ENCODE data around the gene CTNNA3.

Gene CTNNA3

DNA sequence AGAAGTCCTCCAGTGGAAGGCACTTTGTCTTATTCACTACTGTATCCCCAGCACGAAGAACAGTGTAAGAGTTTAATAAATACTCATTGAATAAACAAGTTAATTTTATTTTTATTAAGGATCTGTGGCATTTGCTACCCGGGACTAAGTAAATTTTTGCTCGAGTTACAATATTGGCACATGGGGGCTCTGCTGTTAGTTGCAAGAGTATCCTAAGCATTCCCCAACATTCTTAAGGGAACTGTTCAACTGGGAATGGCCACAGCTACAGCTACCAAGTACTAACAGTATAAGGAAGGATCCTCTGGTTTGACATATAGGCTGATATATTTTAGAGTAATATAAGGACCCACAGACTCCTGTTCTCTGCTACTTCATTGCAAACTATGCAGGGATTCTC is 778.9 kb downstream of the CTNNA3 start:
- DNase-seq (ENCODE audit: insufficient read length, low spot score) = no peak
- no peak for FAIRE-seq

DNA sequence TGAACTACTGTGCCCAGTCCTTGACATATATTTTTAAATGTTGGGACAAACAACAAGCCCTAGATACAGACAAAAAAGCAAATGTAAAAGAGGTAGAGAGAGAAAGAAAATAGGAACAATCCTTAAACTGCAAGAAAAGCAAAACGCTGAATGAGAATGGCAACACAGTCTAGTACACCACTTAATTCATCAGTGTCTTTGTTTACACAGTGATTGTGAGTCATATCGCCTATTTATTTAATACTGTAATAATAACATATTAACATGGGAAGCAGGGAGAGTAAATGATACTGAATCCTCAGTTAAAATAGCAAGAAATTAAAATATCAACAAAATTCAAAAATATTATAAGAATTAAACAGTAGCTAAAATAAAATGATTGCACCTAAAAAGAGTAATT is 780.0 kb downstream of the CTNNA3 start:
- FAIRE-seq = no peak
- DNase-seq (ENCODE audit: insufficient read length, low spot score) = no peak

DNA sequence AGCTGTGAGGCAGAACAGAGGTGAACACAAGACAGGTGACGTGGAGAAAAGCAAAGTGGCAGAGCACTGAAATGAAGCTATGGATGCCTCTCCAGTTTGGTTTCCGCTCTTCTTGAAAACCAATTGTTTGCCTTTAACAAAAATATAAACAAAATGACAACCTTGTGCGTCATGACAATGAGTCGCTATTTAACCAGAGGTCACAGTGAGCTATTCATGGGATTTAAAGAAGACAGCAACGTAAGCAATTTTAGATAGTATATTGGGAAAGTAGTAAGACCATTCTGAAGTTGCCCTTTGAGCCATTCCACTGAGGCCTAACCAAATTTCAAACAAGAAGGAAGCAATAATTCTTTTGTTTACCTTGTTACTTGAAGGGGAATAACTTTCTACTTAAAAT is 785.3 kb downstream of the CTNNA3 start:
- FAIRE-seq (no peak), DNase-seq (ENCODE audit: insufficient read length, low spot score) (no peak)

DNA sequence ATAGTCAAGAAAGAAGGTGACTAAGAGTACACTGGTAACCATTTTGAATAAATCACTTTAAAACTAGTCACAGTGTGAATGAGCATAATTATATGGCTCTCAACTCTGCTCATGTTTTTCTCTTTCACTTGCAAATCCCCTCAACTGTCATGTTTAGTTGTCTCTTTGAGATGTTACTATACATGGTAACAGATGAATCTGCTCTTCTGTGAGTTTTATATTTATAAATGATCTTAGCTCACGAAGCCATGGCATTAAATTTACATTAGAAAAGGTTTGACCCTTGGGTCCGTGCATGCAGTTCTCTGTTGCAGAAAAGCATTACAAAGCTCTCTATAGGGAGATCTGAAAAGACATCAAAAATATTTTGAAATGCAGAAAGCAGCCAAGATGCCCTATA is 803.1 kb downstream of the CTNNA3 start:
- FAIRE-seq = no peak
- no peak for DNase-seq (ENCODE audit: insufficient read length, low spot score)

DNA sequence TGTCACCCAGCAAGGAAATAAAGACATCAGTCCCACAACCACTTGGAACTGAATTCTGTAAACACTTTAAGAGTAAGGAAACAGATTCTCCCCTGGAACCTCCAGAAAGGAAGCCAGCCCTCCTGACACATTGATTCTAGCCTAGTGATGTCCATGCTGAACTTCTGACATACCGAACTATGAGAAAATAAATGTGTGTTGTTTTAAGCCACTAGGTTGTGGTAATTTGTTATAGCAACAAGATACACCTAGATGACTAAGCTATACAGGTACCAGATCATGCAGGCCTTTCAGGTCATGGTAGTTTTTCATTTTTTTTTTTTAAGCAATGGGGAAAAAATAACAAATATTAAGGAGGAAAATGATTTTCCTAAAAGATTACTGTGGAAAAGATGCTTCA is 807.8 kb downstream of the CTNNA3 start:
- DNase-seq (ENCODE audit: insufficient read length, low spot score) = no peak
- FAIRE-seq = no peak

DNA sequence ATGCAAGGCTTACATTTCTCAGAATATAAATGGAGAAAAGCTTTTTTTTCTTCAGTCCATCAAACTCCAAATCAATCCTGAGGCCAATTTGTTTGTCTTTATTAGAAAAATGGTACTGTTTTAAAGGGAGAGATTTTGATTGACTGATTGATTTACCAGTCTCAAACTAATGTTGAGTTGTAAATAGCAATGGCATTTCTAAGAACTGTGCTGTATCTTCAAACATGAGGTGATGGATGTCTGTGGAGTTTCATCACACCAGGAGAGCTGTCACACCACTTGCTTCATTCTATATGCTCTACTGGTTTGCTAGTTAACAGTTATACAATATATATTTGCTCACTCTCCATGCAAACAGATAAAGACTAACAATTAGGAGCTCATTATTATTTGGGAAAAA is 809.1 kb downstream of the CTNNA3 start:
- DNase-seq (ENCODE audit: insufficient read length, low spot score) (no peak), FAIRE-seq (no peak)

DNA sequence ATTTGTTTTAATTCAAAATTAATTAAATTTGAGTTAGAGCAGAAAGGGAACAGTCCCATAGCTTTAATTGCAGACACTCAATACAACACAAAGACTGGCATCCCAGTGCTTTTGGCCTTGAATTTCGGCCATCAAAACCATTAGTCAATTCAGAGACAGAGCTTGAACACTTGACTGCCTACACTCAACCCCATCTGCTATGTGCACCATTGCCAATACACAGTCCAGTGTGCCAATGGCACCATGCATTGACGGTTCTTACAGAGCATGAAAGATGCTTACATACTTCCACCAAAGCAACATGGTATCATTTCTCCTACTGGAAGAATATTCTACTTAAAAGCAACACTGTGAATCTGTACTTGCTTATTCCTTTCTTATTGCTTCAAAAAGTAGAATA is 813.7 kb downstream of the CTNNA3 start:
- DNase-seq (ENCODE audit: insufficient read length, low spot score) = no peak
- no peak for FAIRE-seq

DNA sequence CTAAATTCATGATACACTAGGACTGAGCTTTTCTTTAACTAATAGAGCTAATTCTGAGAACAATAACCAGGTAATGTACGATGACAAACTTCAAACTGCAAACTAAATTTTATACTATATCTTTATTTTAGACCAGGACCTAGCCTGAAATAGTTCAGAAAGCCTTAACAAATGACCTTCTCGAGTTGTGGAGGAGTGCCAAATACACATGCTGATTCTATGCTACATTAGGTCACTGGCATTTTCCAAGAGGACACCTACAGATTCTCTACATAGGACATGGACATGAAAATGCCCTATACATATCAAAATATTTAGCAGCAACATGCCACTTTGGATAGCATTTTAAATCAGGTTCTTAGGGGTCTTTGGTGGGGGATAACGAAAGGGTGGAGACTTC is 814.2 kb downstream of the CTNNA3 start:
- no peak for DNase-seq (ENCODE audit: insufficient read length, low spot score)
- no peak for FAIRE-seq

DNA sequence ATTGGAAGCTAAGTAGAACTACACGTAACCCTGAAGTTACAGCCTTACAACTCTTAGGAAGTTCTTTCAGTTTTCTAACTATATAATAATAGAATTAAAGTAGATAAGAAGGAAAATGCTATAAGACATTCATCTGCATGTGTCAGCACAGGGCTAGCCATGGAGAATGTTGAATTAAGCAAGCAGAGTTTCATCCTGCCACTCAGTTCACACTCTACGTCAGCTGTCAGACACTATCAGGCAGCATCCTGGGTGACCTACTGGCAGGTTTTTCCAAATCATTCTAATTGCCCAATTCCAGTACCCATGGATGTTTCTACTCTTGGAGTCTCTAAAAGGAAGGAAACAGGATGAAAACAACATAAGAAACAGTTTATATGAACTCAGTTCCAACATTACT is 815.2 kb downstream of the CTNNA3 start:
- DNase-seq (ENCODE audit: insufficient read length, low spot score) (no peak), FAIRE-seq (no peak)

DNA sequence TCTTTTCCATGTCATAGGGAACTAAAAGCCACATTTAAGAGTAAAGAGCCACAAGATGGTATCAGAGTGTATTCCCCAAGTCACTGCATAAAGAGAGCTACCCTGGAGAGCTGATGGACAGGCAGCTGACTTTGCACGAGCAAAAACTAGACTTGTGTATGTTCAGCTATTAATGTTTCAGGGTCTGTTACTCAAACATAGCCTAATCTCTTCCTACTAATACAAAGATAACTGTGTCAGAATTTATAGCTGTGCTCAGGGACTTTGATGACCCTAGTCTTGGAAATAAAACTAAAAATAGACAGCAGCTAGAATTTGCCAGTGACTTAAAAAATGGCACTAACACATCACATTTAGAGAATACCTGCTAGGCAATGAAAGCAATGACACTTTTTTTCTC is 815.7 kb downstream of the CTNNA3 start:
- FAIRE-seq (no peak), DNase-seq (ENCODE audit: insufficient read length, low spot score) (no peak)

DNA sequence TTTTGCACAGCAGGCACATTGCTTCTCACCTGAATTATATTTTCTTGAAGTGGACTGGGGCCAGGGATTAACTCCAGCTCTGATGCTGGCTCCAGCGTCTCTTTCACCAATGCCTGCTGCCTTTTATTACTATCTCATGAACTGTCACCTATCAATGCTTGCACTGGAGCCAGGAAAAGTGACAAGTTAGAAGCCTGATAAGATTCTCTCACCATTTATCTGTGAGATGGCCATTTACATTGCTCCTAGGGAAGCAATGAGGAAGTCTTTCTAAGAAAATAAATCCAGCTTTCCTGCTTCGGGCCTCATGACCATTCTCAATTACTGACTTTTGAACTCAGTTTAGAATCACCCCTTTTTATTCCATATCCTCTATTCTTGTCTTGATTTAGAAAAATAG is 818.6 kb downstream of the CTNNA3 start:
- no peak for FAIRE-seq
- DNase-seq (ENCODE audit: insufficient read length, low spot score) = no peak

DNA sequence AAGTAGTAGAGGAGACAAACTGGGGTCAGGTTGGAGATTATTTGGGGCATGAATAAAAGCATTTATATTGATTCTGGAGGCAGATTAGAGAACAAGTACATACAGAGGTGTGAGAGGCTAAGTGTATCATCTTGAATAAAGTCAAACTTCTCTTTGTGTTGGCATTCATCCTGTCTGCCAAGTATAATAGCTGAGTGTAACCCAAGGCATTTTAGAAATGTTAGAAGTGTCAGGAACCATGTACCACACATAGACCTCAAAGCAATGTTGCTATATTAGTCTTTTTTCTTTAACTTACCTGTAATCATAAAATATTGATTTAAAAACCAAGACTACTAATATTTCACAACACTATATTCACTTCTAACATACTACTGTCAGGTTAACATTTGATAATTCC is 826.4 kb downstream of the CTNNA3 start:
- DNase-seq (ENCODE audit: insufficient read length, low spot score) (no peak), FAIRE-seq (no peak)

DNA sequence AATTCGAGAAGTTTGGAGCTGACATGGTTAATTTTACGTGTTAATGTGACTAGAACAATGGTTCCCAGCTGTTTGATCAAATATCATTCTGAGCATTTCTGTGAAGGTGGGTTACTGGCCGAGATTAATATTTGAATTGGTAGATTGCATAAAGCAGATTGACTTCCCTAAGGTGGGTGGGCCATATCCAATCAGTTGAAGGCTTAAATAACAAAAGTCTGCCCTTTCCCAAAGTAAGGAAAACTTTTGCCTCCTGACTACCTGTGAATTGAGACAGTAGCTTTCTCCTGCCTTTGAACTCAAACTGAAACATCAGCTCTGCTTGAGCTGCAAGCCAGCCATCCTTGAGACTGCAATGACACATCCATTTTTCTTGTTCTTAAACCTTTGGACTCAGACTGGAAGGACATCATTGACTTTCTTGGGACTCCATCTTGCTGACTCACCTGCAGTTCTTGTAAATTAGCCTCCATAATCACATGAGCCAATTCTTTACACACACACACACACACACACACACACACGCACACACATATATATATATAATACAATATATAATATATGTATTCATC is 833.2 kb downstream of the CTNNA3 start:
- no peak for FAIRE-seq
- DNase-seq (ENCODE audit: insufficient read length, low spot score) = no peak

DNA sequence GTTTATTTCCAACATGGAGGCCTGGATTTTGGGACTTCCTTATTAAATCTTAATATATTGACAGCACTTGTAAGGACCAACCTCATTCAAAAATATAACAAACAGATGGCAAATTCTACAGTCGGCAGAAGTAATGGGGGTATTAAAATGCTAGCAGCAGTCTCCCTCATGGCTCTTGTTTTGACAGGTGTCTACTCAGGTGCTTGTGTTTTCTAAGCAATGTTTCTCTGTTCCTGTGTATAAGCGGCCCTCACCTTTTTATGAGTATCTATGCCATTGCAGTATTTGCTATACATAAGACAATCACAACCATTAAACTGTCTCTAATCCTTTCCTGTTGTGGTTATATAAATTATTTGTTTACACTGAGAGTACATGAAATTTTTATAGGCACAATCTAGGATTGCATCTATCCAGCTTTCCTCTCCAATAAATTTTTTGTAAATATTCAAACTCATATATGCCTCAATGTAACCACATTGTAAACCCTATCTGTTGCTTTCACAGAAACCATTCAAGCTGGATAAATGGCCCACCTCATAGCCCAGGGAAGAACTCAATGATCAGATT is 835.5 kb downstream of the CTNNA3 start:
- FAIRE-seq = no peak
- DNase-seq (ENCODE audit: insufficient read length, low spot score) = no peak

DNA sequence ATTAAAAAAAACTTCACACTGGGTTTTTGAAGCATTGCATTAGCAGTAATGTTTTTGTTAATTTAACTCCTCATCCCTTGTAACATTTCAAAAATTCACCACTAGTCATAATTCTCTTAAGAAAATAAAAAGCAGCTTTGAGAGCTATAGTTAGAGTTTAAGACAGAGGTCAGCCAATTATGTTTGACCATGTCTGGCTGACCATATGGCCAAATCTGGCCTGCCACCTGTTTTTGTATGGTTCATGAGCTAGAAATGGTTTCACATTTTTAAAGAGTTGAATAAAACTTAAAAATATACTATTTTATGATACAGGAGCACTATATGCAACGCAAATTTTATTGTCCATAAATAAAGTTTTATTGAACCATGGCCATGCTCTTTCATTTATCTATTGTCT is 843.2 kb downstream of the CTNNA3 start:
- FAIRE-seq (no peak), DNase-seq (ENCODE audit: insufficient read length, low spot score) (no peak)

DNA sequence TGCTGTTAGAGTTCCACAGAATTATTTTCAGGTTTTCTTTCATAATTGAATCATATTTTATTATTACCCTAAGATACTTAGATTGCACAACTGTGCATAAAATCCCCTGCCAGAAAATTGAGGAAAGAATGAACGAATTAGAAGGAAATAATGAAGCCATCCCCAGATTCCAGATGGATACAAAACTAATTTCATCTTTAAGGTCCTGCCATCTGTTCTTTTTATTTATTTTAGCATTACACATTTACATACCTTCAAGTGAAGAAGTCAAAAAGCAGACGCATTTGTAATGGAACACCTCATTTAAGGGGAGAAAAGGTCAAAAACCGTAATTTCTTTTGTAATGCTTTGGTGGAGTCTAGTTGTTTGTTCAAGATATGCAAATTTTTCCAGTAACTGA is 847.1 kb downstream of the CTNNA3 start:
- no peak for FAIRE-seq
- no peak for DNase-seq (ENCODE audit: insufficient read length, low spot score)

DNA sequence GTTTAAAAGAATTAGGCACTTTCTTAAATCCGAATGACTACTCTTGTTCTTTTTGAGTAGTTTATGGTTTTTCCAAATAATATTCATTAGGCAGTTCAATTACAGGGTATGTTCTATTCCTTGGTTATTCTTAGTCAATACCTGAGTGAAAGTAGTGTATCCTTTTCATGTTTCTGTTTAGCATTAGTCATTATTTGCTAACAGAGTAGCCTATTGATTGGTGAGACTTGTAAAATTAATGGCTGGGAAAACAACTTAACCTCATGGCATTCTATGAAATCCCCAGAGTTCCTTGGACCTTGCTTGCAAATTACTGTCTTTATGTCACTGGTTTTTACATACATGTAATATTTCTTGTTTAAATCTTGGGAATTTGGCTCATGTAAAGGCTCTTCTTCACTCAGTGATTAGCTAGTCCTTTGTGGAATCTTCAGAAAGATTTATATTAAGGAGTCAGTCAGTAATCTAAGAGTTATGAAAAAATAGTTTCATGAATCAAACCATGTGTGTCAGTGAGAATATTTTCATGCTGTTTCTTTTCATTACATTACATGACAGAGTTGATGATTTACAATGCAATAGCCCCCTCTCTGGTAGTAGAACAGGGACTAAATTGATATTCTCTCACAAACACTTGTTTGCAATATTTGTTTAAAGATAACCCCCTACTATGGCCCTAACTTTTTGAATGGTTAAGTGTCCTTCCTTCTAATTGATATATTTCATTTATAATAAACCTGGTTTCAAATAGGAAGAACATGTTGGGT is 851.6 kb downstream of the CTNNA3 start:
- DNase-seq (ENCODE audit: insufficient read length, low spot score) (no peak), FAIRE-seq (no peak)

DNA sequence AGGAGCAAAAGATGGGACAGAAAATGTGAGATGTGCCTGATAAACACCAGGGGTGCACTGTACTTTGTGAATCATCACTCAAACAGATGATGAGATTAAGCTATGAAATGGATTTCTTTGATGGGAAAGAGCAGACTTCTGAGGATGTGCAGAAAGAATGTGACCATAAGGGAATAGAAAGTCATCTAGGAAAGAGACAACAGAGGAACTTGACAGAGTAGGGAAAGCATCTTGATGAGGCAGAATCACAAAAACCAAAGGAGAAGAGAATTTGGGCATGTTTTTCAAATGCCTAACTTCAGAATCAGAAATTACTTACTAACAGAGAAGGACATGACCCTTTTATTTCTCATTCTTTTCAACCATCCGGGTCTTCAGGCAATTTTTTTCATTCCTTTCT is 852.6 kb downstream of the CTNNA3 start:
- no peak for DNase-seq (ENCODE audit: insufficient read length, low spot score)
- no peak for FAIRE-seq

DNA sequence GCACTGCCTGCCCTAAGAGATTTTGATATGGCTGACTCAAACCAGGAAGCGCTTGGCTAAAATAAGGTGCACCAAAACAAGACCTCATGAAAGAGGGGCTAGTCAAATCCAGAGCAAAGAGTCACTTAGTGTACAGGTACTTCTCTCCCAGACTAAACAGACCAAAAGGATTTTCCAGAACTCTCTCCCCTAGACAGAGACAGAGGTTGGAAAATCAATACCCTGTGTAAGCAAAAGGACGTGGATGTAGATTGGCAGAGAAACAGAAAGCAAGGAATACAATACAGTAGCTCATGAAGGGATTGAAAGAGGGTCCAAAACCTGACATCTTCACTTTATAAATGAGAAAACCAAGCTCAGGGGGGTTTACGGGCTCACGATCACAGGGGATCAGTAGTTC is 853.1 kb downstream of the CTNNA3 start:
- FAIRE-seq (no peak), DNase-seq (ENCODE audit: insufficient read length, low spot score) (no peak)

DNA sequence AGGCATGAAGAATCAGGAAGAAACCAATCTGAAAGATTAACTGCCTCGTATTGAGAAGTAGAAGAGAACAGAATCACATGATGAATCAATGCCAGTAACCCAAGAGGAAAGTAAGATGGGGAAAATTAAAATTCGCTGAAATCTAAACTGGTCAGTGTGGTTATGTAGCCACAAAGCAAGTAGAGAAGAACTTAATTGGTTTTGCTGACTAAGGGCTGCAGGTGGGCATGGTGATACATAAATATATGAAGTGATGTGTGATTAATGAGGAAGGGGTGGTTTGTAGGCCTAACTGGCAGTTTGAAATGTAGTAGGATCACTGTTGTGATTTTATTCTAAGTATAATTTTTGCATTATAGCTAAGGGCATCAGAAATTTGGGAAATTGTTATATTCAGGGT is 853.6 kb downstream of the CTNNA3 start:
- FAIRE-seq (no peak), DNase-seq (ENCODE audit: insufficient read length, low spot score) (no peak)

DNA sequence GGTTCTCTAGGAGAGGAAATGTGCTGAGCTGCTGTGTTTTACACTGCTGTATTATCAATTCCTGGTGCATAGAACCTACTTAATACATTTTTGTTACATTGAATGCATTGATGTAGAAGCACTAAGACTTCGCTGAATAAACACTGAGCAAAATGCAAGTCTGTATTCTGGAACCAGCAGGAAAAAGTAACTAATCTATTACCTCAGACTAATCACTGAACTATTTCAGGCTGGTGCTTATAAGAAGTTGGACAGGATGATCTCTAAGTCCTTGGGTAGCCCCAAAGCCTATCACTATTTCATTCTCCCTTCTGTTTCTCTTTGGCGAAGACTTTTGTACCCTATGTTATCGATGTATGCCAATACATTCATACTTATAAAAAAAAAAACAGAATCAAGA is 857.3 kb downstream of the CTNNA3 start:
- FAIRE-seq (no peak), DNase-seq (ENCODE audit: insufficient read length, low spot score) (no peak)

DNA sequence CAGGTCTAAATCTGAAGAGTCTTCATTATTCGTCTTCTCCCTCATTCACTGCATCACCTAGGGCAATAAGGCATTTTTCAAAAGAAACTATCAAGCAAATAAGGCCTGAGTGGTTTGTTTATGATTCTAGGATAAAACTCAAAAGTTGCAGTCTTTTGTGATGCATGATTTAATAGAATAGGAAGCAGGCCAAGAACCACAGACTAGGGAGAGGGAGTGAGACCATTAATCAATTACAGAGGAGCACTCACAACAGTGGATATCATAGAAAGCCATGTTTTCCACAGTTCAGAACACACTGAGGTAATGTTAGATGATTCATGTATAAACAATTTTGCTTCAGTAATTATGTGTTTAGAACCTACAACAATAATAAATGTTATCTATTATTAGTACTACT is 858.0 kb downstream of the CTNNA3 start:
- DNase-seq (ENCODE audit: insufficient read length, low spot score) (no peak), FAIRE-seq (no peak)

DNA sequence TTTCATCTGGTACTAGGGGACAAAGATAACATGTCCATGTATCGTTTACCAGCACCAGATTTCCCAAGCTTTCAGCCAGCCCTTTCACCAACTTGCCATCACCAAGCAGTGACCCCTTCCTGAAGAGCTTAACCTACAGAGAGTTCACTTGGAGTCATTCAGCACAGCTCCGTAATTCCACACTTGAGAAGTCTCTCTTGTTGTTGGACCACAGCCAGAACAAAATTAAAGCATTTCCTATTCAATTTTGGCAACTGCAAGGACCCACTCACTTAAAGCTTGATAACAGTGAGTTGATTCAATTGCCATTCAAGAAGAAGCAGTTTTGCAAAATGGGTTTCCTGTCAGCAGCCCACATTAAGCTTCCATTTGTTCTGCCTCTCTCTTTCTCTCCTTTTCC is 858.7 kb downstream of the CTNNA3 start:
- FAIRE-seq = no peak
- no peak for DNase-seq (ENCODE audit: insufficient read length, low spot score)

Data from GM19239 (cell line).